Measurements from ENCODE around the gene RGS6.
A peak's percentile ranks its signal among the peaks of the same experiment; 100 is the strongest.
"Not testable (repeated sequence)": the region's sequence is repeated elsewhere in the genome, so short reads cannot be mapped to it uniquely, and the experiment has no call there.

The RGS6 gene

GRCh38 chr14:72451054-72451972, 519.1 kb downstream of the RGS6 start:
- no peak for DNase-seq (ENCODE audit: low spot score)

GRCh38 chr14:72452774-72453173, 520.5 kb downstream of the RGS6 start:
- no peak for DNase-seq (ENCODE audit: low spot score)

GRCh38 chr14:72454388-72455160, 522.3 kb downstream of the RGS6 start:
- no peak for DNase-seq (ENCODE audit: low spot score)

- DNase-seq (ENCODE audit: low spot score), result peak; percentile 54
Measured at GRCh38 chr14:72457641-72458040, 525.4 kb downstream of the RGS6 start.

- DNase-seq (ENCODE audit: low spot score), result no peak
Measured at GRCh38 chr14:72462056-72462455, 529.8 kb downstream of the RGS6 start.

GRCh38 chr14:72463291-72463866, 531.1 kb downstream of the RGS6 start:
- DNase-seq (ENCODE audit: low spot score), result peak; percentile 59

GRCh38 chr14:72464226-72464625, 532.0 kb downstream of the RGS6 start:
- no peak for DNase-seq (ENCODE audit: low spot score)

GRCh38 chr14:72466325-72466724, 534.1 kb downstream of the RGS6 start:
- no peak for DNase-seq (ENCODE audit: low spot score)

- DNase-seq (ENCODE audit: low spot score), result peak; percentile 21
Measured at GRCh38 chr14:72471346-72471745, 539.1 kb downstream of the RGS6 start.

GRCh38 chr14:72472845-72473244, 540.6 kb downstream of the RGS6 start:
- no peak for DNase-seq (ENCODE audit: low spot score)

GRCh38 chr14:72476657-72477499, 544.6 kb downstream of the RGS6 start:
- peak; percentile 30 for DNase-seq (ENCODE audit: low spot score)

GRCh38 chr14:72477578-72477977, 545.3 kb downstream of the RGS6 start:
- not testable (repeated sequence) for DNase-seq (ENCODE audit: low spot score)

GRCh38 chr14:72478471-72478893, 546.3 kb downstream of the RGS6 start:
- no peak for DNase-seq (ENCODE audit: low spot score)

GRCh38 chr14:72479461-72479931, 547.3 kb downstream of the RGS6 start:
- no peak for DNase-seq (ENCODE audit: low spot score)

GRCh38 chr14:72480464-72481243, 548.4 kb downstream of the RGS6 start:
- DNase-seq (ENCODE audit: low spot score), result no peak

GRCh38 chr14:72483311-72483710, 551.1 kb downstream of the RGS6 start:
- DNase-seq (ENCODE audit: low spot score), result no peak

GRCh38 chr14:72485695-72486094, 553.5 kb downstream of the RGS6 start:
- no peak for DNase-seq (ENCODE audit: low spot score)

- DNase-seq (ENCODE audit: low spot score), result no peak
Measured at GRCh38 chr14:72488514-72488913, 556.3 kb downstream of the RGS6 start.

- no peak for DNase-seq (ENCODE audit: low spot score)
Measured at GRCh38 chr14:72492196-72492595, 560.0 kb downstream of the RGS6 start.

GRCh38 chr14:72495668-72496067, 563.4 kb downstream of the RGS6 start:
- DNase-seq (ENCODE audit: low spot score), result peak; percentile 33

GRCh38 chr14:72498646-72499045, 566.4 kb downstream of the RGS6 start:
- no peak for DNase-seq (ENCODE audit: low spot score)
